DMS 273 (cell line): ENCODE data around the gene TCF4.
A peak's percentile ranks its signal among the peaks of the same experiment; 100 is the strongest.

Source experiments
- DNase-seq: peaks from one replicate; lab custom pipeline; 2025; ENCODE audit not compliant: unreplicated experiment; lab: John Stamatoyannopoulos, UW

Gene TCF4

GRCh38 chr18:55269622-55270021 is 318.4 kb downstream of the TCF4 start:
- no peak for DNase-seq

- DNase-seq, result no peak
Observed at GRCh38 chr18:55268628-55269275, 319.2 kb downstream of the TCF4 start.

GRCh38 chr18:55268151-55268601 is 319.8 kb downstream of the TCF4 start:
- DNase-seq, result no peak

GRCh38 chr18:55266981-55267380 is 321.0 kb downstream of the TCF4 start:
- no peak for DNase-seq

- DNase-seq, result no peak
Observed at GRCh38 chr18:55265984-55266383, 322.0 kb downstream of the TCF4 start.

- DNase-seq, result no peak
Observed at GRCh38 chr18:55265130-55265675, 322.8 kb downstream of the TCF4 start.

GRCh38 chr18:55264108-55264507 is 323.9 kb downstream of the TCF4 start:
- peak; percentile 27 for DNase-seq

GRCh38 chr18:55262021-55262560 is 325.9 kb downstream of the TCF4 start:
- no peak for DNase-seq

GRCh38 chr18:55261253-55261652 is 326.7 kb downstream of the TCF4 start:
- no peak for DNase-seq

- DNase-seq, result no peak
Observed at GRCh38 chr18:55258088-55258487, 329.9 kb downstream of the TCF4 start.

GRCh38 chr18:55256929-55257289 is 331.1 kb downstream of the TCF4 start:
- DNase-seq, result no peak

GRCh38 chr18:55256226-55256928 is 331.6 kb downstream of the TCF4 start:
- DNase-seq, result no peak

GRCh38 chr18:55253814-55254213 is 334.2 kb downstream of the TCF4 start:
- no peak for DNase-seq

GRCh38 chr18:55252901-55253300 is 335.1 kb downstream of the TCF4 start:
- DNase-seq, result no peak

- DNase-seq, result no peak
Observed at GRCh38 chr18:55252053-55252675, 335.8 kb downstream of the TCF4 start.

GRCh38 chr18:55251254-55251971 is 336.6 kb downstream of the TCF4 start:
- no peak for DNase-seq

GRCh38 chr18:55250768-55251173 is 337.2 kb downstream of the TCF4 start:
- DNase-seq, result no peak

GRCh38 chr18:55249550-55249949 is 338.4 kb downstream of the TCF4 start:
- no peak for DNase-seq

- DNase-seq, result no peak
Observed at GRCh38 chr18:55248495-55248894, 339.5 kb downstream of the TCF4 start.

GRCh38 chr18:55247032-55247431 is 341.0 kb downstream of the TCF4 start:
- no peak for DNase-seq

GRCh38 chr18:55246278-55246677 is 341.7 kb downstream of the TCF4 start:
- DNase-seq, result no peak
